Activated T-helper 1 cell treated with anti-CD3 and anti-CD28 coated beads, Interleukin-12 subunit alpha, Interleukin-12 subunit beta, Interleukin-2, Interleukin-4 antibody, amounts not matched to agents 30 ng/mL and 10 ng/mL and 1 ng/mL, durations not matched to agents 14 hours and 24 hours and 36 hours (primary cell): Measurements from ENCODE around the gene MPZL2. TPM values are rescaled to one million over a fixed set of nuclear protein-coding genes. Genes with fewer than 3 reads are reported as not detected.

Experiments used
- DNase-seq: peaks from one replicate; pipeline ENCODE4 v3.0.0; 2021; ENCODE audit warnings: low spot score
- H3K27ac Mint-ChIP-seq: one replicate; pipeline ENCODE4 v1.8.0; 2021; ENCODE audit warnings: mild to moderate bottlenecking, mixed read lengths
- H3K27me3 Mint-ChIP-seq: one replicate; pipeline ENCODE4 v1.8.0; 2022; ENCODE audit warnings: mild to moderate bottlenecking, moderate library complexity, mixed read lengths; ENCODE audit not compliant: insufficient read depth
- H3K36me3 Mint-ChIP-seq: one replicate; pipeline ENCODE4 v1.8.0; 2021; ENCODE audit warnings: low read depth, mixed read lengths
- H3K4me1 Mint-ChIP-seq: one replicate; pipeline ENCODE4 v1.8.0; 2021; ENCODE audit warnings: low read depth, mixed read lengths
- H3K4me3 Mint-ChIP-seq: one replicate; pipeline ENCODE4 v1.8.0; 2021; ENCODE audit warnings: mild to moderate bottlenecking, moderate library complexity, mixed read lengths
- H3K9me3 Mint-ChIP-seq: one replicate; pipeline ENCODE4 v1.8.0; 2021; ENCODE audit warnings: mixed read lengths
- intact Hi-C: fragments of 100-400 bp; cut with micrococcal nuclease; formaldehyde crosslinking; loops from one replicate; pipeline ENCODE4 v1.15.1; 2024
- total RNA-seq: library from RNA; stranded (reverse); gene quantifications from 2 replicates; pipeline ENCODE4 v1.2.3, GENCODE V29; 2022

MPZL2 gene
- total RNA-seq, 1 donor from 2014 or later, result 13.2 TPM

DNA sequence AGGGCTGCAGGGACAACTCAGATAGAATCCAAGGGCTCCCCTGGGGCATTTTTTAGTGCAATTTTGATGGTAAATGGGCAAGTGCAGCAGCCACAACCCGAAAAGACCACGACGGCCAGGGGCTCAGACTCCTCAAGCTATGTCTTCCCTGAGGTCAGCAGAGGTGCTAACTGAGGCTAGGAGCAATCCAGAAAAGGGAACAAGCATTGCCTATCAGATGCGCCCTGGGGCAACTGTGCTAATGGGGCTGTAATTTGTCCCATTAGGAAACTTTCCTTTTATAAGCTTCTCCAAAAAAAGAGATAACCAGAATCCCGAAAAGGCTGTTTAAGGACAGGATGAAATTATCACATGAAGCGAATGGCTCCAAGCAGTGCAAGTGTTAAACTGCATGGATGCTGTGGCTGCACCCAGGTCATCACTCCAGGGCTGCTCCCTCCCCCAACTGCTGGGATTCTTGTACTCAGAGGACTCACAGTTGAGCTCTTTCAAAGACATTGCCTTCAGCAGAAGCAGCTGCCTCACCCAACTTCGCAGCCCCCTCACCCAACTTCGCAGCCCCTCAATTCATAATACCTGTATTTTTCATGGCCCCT lies 37.6 kb upstream of the MPZL2 start:
- intact Hi-C loops, result no loop called here
- no peak for DNase-seq
- H3K4me1 Mint-ChIP-seq, result peaks cover 33% of the 10 kb centered on the region
- no peak overlapping the region for H3K4me3 Mint-ChIP-seq
- no peak overlapping the region for H3K27ac Mint-ChIP-seq
- no peaks in the 10 kb centered on the region for H3K9me3 Mint-ChIP-seq
- H3K36me3 Mint-ChIP-seq, result peaks cover 17% of the 10 kb centered on the region
- no peaks in the 10 kb centered on the region for H3K27me3 Mint-ChIP-seq

- Mint-ChIP-seq H3K9me3 (no peaks in the 10 kb centered on the region), H3K4me1 (peaks cover 29% of the 10 kb centered on the region), H3K36me3 (peaks cover 2% of the 10 kb centered on the region), H3K27me3 (no peaks in the 10 kb centered on the region), H3K27ac (no peak overlapping the region), H3K4me3 (no peak overlapping the region)
- intact Hi-C loops, result loop anchor here (1.0 kb wide), 3 partner anchors 9 to 98 kb away; no protein-coding TSS in a partner anchor
- no peak for DNase-seq
Observed at GRCh38 chr11:118295815-118296454, 31.8 kb upstream of the MPZL2 start.

- Mint-ChIP-seq H3K36me3 (peaks cover under 1% of the 10 kb centered on the region), H3K27me3 (no peaks in the 10 kb centered on the region), H3K4me1 (peaks cover 31% of the 10 kb centered on the region), H3K4me3 (no peak overlapping the region), H3K27ac (no peak overlapping the region), H3K9me3 (no peaks in the 10 kb centered on the region)
- intact Hi-C loops, result loop anchor here (1.0 kb wide), 1 partner anchor 97 kb away; no protein-coding TSS in a partner anchor
- no peak for DNase-seq
Observed at GRCh38 chr11:118295199-118295598, 31.1 kb upstream of the MPZL2 start.

DNA sequence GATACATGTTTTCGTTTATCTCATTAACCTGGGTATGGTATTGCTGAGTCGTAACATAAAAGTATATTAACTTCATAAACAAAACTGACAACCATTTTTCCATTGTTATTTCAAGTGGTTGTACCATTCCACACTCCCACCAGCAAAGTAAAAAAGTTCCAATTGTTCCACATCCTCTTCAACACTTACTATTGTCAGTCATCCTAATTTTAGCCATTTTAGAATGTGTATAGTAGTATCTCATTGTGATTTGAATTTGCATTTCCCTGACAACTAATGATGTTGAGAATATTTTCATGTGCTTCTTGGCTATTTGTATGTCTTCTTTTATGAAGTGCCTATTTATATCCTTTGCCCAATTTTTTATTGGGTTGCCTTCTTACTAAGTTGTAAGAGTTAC lies 30.0 kb upstream of the MPZL2 start:
- Mint-ChIP-seq H3K27me3 (no peaks in the 10 kb centered on the region), H3K4me3 (no peak overlapping the region), H3K4me1 (peaks cover 29% of the 10 kb centered on the region), H3K9me3 (peaks cover 3% of the 10 kb centered on the region), H3K27ac (no peak overlapping the region), H3K36me3 (no peaks in the 10 kb centered on the region)
- intact Hi-C loops, result no loop called here
- no peak for DNase-seq

GRCh38 chr11:118291477-118292135 lies 27.5 kb upstream of the MPZL2 start:
- Mint-ChIP-seq H3K9me3 (peaks cover 3% of the 10 kb centered on the region), H3K27ac (no peak overlapping the region), H3K27me3 (no peaks in the 10 kb centered on the region), H3K4me3 (no peak overlapping the region), H3K36me3 (no peaks in the 10 kb centered on the region), H3K4me1 (peaks cover 29% of the 10 kb centered on the region)
- no peak for DNase-seq
- intact Hi-C loops, result loop anchor here (1.0 to 2.0 kb wide), 5 partner anchors 39 to 146 kb away; partner anchors contain the start of genes JAML and MPZL3

DNA sequence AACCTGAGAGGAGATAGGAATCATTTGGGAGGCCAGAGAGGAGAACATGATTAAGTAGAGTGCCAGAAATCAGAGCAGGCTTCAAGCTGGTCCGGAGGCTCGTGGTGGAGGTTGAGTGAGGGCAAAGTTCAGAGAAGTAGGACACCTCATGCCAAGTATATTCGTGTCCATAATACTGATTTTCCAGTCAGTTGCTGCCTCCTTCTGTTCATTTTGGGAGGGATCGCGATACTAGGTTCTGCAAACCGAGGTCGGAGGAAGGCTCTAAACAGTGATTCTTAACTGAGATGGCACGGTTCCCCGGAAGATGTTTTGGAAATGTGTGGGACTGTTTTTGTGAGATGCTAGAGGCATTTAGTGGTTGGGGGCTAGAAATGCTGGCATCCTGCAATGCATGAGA lies 26.8 kb upstream of the MPZL2 start:
- H3K9me3 Mint-ChIP-seq, result peaks cover 3% of the 10 kb centered on the region
- H3K27ac Mint-ChIP-seq, result peak overlapping the region; percentile 15
- no peak overlapping the region for H3K4me3 Mint-ChIP-seq
- peaks cover 29% of the 10 kb centered on the region for H3K4me1 Mint-ChIP-seq
- peaks cover 1% of the 10 kb centered on the region for H3K36me3 Mint-ChIP-seq
- intact Hi-C loops, result loop anchor here (1.0 to 2.0 kb wide), 5 partner anchors 38 to 146 kb away; partner anchors contain the start of genes JAML and MPZL3
- peak; percentile 40 for DNase-seq
- peaks cover 2% of the 10 kb centered on the region for H3K27me3 Mint-ChIP-seq

GRCh38 chr11:118289401-118289800 lies 25.3 kb upstream of the MPZL2 start:
- intact Hi-C loops, result no loop called here
- Mint-ChIP-seq H3K27ac (no peak overlapping the region), H3K4me3 (no peak overlapping the region), H3K4me1 (peaks cover 27% of the 10 kb centered on the region), H3K27me3 (peaks cover 3% of the 10 kb centered on the region), H3K9me3 (peaks cover 3% of the 10 kb centered on the region), H3K36me3 (peaks cover 3% of the 10 kb centered on the region)
- no peak for DNase-seq

DNA sequence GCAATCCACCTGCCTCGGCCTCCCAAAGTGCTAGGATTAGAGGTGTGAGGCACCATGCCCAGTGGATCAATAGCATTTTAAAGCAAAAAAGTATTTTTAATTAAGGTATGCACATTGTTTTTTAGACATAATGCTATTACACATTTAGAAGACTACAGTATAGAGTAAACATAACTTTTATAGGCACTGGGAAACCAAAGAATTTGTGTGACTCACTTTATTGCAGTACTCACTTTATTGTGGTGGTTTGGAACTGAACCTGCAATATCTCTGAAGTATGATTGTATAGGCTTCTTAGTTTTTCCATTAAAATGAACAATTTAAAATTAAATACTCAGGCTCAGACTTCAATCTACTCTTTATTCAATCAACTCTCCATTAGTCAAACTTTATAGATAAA lies 22.9 kb upstream of the MPZL2 start:
- peaks cover 43% of the 10 kb centered on the region for H3K4me1 Mint-ChIP-seq
- no peak overlapping the region for H3K27ac Mint-ChIP-seq
- DNase-seq, result no peak
- intact Hi-C loops, result no loop called here
- H3K36me3 Mint-ChIP-seq, result peaks cover 6% of the 10 kb centered on the region
- H3K27me3 Mint-ChIP-seq, result peaks cover 3% of the 10 kb centered on the region
- H3K9me3 Mint-ChIP-seq, result peaks cover 3% of the 10 kb centered on the region
- no peak overlapping the region for H3K4me3 Mint-ChIP-seq

DNA sequence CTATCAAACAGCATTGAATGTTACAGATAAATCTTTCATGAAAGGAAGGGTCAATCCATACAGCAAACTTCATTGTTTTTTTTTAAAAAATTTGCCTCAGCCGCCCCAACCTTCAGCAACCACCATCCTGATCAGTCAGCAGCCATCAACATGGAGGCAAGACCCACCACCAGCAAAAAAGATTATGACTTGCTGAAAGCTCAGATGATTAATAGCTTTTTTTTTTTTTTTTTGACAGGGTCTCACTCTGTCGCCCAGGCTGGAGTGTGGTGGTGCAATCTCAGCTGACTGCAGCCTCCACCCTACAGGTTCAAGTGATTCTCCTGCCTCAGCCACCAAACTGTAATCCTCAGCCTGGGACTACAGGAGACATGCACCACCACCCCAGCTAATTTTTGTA lies 22.4 kb upstream of the MPZL2 start:
- Mint-ChIP-seq H3K9me3 (peaks cover 4% of the 10 kb centered on the region), H3K4me1 (peaks cover 45% of the 10 kb centered on the region), H3K36me3 (peaks cover 6% of the 10 kb centered on the region)

DNA sequence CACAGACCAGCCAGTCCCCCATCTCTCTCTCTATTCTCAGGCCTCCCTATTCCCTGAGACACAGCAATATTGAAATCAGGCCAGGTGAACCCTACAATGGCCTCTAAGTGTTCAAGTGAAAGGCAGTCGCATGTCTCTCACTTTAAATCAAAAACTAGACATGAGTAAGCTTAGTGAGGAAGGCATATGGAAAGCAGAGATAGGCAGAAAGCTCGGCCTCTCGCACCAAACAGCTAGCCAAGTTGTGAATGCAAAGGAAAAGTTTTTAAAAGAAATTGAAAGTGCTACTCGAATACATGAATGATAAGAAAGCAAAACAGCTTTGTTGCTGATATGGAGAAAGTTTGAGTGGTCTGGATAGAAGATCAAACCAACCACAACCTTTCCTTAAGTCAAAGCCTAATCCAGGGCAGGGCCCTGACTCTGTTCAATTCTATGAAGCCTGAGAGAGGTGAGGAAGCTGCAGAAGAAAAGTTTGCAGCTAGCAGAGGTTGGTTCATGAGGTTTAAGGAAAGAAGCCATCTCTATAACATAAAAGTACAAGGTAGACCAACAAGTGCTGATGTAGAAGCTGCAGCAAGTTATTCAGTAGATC lies 19.8 kb upstream of the MPZL2 start:
- intact Hi-C loops, result loop anchor here (5.0 kb wide), 1 partner anchor 42 kb away; no protein-coding TSS in a partner anchor
- H3K4me1 Mint-ChIP-seq, result peaks cover 52% of the 10 kb centered on the region
- H3K27me3 Mint-ChIP-seq, result peaks cover 3% of the 10 kb centered on the region
- peaks cover 6% of the 10 kb centered on the region for H3K36me3 Mint-ChIP-seq
- peak overlapping the region; percentile 58 for H3K27ac Mint-ChIP-seq
- H3K4me3 Mint-ChIP-seq, result no peak overlapping the region
- H3K9me3 Mint-ChIP-seq, result peaks cover 6% of the 10 kb centered on the region
- no peak for DNase-seq

More for the DNA sequence above, 22.4 kb upstream of the MPZL2 start:
- no peak for DNase-seq
- Mint-ChIP-seq H3K27ac (no peak overlapping the region), H3K27me3 (peaks cover 3% of the 10 kb centered on the region), H3K4me3 (no peak overlapping the region)
- intact Hi-C loops, result no loop called here

DNA sequence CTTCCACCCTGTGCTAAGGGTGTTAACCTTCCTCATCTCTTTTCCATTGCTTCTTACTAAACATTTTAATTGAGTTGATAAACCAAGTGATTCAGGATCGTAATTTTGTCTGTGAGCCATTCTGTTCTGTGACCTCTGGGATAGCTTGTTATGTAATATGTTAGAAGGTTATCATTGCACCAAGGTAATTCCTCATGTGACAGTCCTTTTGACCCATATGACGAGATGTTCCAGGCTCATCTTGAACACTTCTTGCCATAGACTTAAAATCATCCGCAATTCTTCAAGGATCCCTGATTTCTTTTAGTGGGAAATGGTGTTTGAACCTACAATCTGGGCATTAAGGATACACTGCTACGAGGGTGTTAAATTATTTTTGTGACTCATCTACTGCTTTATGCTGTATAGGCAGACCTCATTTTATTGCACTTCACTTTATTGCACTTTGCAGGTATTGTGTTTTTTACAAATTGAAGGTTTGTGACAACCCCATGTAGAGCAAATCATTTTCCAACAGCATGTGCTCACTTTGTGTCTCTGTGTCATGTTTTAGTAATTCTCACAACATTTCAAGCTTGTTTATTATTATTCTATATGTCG lies 19.0 kb upstream of the MPZL2 start:
- Mint-ChIP-seq H3K9me3 (peaks cover 6% of the 10 kb centered on the region), H3K27me3 (peaks cover 3% of the 10 kb centered on the region), H3K4me1 (peaks cover 54% of the 10 kb centered on the region), H3K36me3 (peaks cover 6% of the 10 kb centered on the region), H3K27ac (no peak overlapping the region), H3K4me3 (no peak overlapping the region)
- no peak for DNase-seq
- intact Hi-C loops, result loop anchor here (5.0 kb wide), 1 partner anchor 41 kb away; no protein-coding TSS in a partner anchor

GRCh38 chr11:118282606-118283005 lies 18.5 kb upstream of the MPZL2 start:
- Mint-ChIP-seq H3K27ac (no peak overlapping the region), H3K27me3 (peaks cover 3% of the 10 kb centered on the region), H3K9me3 (peaks cover 6% of the 10 kb centered on the region), H3K4me1 (peaks cover 54% of the 10 kb centered on the region), H3K4me3 (no peak overlapping the region), H3K36me3 (peaks cover 6% of the 10 kb centered on the region)
- no peak for DNase-seq
- intact Hi-C loops, result loop anchor here (5.0 kb wide), 1 partner anchor 40 kb away; no protein-coding TSS in a partner anchor
